Measurements from ENCODE around the gene DENND4C. TPM values are rescaled to one million over a fixed set of nuclear protein-coding genes. Genes with fewer than 3 reads are reported as not detected.
"Not testable (repeated sequence)": the region's sequence is repeated elsewhere in the genome, so short reads cannot be mapped to it uniquely, and the experiment has no call there.

DENND4C gene
- total RNA-seq, 2 donors from 2014 or later = 54.9 to 58.3 TPM

DNA sequence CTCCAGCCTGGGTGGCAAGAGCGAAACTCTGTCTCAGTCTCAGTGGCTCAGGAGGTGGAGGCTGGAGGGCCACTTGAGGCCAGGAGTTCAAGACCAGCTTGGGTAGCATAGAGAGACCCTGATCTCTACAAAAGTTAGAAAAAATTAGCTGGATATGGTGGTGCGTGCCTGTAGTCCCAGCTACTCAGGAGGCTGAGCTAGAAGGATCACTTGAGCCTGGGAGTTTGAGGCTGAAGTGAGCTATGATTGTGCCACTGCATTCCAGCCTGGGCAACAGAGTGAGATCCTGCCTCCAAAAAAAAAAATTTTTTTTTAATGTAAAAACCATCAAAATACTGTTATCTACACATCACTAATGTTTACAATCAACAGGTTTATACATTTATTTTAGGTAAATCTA lies 24.6 kb downstream of the DENND4C start:
- intact Hi-C loops (cut with DNase I) = no loop called here
- DNase-seq (ENCODE audit: low spot score) = no peak

DNA sequence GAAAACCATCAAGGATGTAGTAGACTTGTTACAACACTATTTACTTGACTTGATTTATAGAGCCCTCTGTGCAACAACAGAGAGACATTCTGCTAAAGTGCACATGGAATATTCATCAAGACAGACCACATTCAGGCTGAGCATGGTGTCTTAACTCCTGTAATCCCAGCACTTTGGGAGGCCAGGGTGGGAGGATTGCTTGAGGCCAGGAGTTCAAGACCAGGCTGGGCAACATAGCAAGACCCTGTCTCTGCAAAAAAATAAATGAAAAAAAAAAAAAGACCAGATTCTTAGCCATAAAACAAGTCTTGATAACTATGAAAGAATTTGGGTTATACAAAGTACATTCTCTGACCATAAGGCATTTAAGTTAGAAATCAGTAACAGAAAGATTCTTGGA lies 25.3 kb downstream of the DENND4C start:
- intact Hi-C loops (cut with DNase I) = no loop called here
- DNase-seq (ENCODE audit: low spot score) = no peak

DNA sequence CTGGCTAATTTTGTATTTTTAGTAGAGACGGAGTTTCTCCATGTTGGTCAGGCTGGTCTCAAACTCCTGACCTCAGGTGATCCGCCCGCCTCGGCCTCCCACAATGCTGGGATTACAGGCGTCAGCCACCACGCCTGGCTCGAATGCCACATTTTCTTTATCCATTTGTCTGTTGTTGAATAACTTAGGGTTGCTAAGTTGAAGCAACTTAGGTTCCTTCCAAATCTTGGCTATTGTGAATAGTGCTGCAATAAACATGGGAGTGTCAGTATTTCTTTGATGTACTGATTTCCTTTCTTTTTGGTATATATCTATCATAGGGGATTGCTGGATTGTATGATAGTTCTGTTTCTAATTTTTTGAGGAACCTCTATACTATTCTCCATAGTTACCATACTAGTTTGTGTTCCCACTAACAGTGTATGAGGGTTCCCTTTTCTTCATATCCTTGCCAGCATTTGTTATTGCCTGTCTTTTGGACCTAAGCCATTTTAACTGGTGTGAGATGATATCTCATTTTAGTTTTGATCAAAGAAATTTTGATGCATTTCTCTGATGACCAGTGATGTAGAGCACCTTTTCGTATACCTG lies 29.3 kb downstream of the DENND4C start:
- intact Hi-C loops (cut with DNase I); DNase-seq (ENCODE audit: low spot score): not testable (repeated sequence)

DNA sequence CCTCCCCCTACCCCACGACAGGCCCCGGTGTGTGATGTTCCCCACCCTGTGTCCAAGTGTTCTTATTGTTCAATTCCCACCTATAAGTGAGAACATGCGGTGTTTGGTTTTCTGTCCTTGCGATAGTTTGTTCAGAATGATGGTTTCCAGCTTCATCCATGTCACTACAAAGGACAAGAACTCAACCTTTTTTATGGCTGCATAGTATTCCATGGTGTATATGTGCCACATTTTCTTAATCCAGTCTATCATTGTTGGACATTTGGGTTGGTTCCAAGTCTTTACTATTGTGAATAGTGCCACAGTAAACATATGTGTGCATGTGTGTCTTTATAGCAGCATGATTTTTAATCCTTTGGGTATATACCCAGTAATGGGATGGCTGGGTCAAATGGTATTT lies 35.1 kb downstream of the DENND4C start:
- DNase-seq (ENCODE audit: low spot score); intact Hi-C loops (cut with DNase I): not testable (repeated sequence)

DNA sequence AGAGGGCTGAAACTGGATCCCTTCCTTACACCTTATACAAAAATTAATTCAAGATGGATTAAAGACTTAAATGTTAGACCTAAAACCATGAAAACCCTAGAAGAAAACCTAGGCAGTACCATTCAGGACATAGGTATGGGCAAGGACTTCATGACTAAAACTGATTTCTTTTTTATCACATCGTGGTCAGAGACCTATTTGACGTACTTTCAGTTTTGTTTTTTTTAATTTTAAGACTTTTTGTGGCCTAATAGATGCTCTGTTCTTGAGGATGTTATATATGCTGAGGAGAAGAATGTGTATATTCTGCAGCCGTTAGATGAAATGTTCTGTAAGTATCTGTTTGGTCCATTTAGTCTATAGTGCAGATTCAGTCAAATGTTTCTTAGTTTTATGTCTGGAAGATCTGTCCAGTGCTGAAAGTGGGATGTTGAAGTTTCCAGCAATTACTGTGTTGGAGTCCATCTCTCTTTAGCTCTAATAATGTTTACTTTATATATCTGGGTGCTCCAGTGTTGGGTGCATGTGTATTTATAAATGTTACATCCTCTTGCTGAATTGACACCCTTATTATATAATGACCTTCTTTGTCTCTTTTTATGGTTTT lies 36.4 kb downstream of the DENND4C start:
- DNase-seq (ENCODE audit: low spot score); intact Hi-C loops (cut with DNase I): not testable (repeated sequence)

DNA sequence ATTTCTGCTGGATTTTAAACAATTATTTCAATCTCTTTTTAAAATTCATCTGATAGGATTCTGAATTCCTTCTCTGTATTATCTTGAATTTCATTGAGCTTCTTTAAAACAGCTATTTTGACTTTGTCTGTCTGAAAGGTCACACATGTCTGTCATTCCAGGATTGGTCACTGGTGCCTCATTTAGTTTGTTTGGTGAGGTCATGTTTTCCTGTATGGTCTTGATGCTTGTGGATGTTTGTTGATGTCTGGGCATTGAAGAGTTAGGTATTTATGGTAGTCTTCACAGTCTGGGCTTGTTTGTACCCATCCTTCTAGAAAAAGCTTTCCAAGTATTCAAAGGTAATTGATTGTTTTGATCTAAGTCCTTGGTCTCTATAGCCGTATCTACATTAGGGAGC lies 39.1 kb downstream of the DENND4C start:
- intact Hi-C loops (cut with DNase I) = no loop called here
- no peak for DNase-seq (ENCODE audit: low spot score)

DNA sequence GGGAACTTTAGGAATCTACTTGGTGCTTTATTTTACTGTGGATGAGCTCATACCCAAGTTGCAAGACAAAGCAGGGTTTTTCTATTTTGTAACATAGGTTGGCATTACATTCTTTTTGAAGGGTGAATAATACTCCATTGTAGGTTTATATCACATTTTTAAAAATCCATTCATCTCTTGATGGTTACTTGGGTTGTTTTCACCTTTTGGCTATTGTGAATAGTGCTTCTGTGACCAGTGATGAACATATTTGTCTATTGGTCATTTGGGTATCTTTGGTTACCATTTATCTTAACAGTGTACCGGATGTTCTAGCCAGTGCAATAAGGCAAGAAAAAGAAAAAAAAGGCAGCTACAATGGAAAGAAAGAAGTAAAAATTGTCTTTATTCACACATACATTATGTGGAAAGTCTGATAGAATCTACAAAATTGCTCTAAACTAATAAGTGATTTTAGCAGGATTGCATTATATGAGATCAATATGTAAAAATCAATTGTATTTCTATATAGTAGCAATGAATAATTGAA lies 40.0 kb downstream of the DENND4C start:
- DNase-seq (ENCODE audit: low spot score) = no peak
- intact Hi-C loops (cut with DNase I) = no loop called here

DNA sequence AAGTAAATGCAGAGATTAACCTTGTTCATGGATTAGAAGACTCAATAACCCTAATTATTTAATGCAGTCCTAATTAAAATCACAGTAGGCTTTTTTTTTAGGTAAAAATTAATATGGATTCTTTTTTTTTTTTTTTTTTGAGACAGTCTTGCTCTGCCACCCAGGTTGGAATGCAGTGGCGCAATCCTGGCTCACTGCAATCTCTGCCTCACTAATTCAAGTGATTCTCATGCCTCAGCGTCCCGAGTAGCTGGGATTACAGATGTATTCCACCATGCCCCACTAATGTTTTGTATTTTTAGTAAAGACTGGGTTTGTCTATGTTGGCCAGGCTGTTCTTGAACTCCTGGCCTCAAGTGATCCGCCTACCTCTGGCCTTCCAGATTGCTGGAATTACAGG lies 40.6 kb downstream of the DENND4C start:
- intact Hi-C loops (cut with DNase I) = no loop called here
- DNase-seq (ENCODE audit: low spot score) = no peak

DNA sequence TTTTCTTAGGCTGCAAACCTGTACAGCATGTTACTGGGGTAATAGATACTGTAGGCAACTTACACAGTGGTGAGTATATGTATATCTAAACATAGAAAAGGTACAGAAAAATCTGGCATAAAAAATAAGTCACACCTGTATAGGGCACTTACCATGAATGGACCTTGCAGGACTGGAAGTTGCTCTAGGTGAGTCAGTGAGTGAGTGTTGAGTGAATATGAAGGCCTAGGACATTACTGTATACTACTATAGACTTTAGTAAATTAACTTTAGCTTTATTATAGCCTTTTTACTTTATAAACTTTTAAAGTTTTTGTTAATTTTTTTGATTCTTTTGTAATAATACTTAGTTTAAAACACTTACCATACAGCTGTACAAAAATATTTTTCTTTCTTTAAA lies 51.3 kb downstream of the DENND4C start:
- DNase-seq (ENCODE audit: low spot score) = no peak
- intact Hi-C loops (cut with DNase I) = no loop called here

DNA sequence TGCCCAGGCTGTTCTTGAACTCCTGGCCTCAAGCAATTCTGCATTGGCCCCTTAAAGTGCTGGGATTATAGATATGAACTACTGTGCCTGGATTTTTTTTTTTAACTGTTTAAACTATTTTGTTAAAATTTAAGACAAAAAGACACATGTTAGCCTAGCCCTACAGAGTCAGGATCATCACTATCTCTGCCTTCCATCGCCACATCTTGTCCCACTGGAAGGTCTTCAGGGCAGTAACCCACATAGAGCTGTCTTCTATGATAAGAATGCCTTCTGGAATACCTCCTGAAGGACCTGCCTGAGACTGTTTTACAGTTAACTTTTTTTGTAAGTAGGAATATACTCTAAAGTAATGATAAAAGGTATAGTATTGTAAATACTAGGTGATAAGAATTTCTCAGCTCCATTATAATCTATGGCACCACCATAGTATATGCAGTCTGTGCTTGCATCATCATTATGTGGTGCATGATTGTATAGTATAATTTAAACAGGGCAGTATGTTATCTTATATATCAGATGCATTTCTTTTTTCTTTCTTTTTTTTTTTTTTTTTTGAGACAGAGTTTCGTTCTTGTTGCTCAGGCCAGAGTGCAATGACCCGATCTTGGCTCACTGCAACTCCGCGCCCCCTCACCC lies 52.7 kb downstream of the DENND4C start:
- DNase-seq (ENCODE audit: low spot score) = no peak
- intact Hi-C loops (cut with DNase I) = no loop called here

DNA sequence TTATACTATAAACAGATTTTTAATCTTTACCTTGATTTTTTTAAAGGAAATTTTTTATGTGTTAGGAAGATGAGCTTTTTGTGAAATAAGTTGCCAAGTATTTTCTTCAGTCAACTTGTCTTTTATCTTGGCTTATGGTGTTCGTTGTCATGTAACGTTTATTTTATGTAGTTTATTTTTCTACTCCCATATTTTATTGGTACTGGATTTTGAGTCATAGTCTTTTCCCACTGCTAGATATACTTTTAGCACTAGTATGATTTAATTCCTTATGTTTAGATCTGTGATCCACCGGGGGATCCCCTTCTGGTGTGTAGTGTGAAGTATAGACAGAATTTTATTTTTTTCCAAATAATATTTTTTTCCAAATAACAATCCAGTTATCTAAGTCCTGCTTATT lies 54.2 kb downstream of the DENND4C start:
- no peak for DNase-seq (ENCODE audit: low spot score)
- intact Hi-C loops (cut with DNase I) = no loop called here

DNA sequence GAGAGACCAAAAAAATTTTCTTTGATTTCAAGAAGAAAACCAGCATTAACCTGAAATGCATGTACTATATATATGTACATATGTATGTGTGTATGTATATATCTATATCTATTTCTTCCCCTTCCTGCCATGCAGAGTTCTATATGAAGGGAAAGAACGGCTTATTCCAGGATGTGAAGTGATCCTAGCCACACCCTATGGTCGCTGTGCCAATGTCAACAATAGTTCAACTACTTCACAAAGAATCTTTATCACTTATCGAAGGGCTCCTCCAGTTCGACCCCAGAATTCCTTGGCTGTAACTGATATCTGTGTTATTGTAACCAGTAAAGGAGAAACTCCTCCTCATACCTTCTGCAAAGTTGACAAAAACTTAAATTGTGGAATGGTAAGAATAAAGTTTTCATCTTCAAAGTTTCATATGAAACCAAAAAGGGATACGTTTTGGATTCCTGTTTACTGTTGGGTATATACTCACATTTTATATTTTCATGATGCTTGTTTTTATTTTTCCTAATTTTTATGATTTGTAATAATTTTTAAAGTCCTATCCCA lies 56.2 kb downstream of the DENND4C start:
- no peak for DNase-seq (ENCODE audit: low spot score)
- intact Hi-C loops (cut with DNase I) = no loop called here

DNA sequence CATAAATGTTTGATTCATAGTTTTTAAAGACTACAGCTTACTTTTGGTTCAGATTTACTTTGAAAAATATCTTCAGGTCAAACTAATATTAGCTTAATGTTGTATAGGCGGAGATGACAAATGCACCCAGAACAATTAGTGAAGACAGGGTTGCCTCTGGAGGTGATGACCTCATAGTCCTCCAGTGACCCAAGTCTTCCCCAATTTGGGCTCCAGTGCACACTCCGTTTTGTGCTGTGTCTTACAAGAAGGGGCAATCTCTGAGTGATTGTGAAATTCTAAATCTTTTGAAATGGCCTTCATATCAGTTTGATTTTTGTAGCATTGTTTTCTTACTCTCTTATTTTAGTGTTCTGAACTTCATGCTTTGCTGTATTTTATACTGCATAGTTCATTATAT lies 57.6 kb downstream of the DENND4C start:
- intact Hi-C loops (cut with DNase I) = no loop called here
- DNase-seq (ENCODE audit: low spot score) = no peak

DNA sequence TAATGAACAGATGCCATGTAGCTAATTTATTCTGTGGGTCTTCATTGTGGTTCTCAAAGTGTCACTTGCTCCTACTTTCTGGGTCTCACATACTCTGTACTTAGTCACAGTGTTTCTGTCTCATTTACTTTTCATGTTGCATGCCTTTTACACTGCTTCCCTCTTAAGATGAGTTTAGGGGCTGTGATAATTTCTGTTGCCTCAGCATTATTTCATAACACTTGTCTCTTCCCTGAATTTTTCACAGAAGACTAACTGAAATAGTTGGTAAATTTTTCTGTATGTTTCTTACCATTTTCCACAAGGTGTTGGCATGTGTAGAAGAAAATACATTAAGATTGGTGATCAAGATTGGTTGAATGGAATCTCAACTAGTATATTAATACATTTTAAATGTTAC lies 59.6 kb downstream of the DENND4C start:
- DNase-seq (ENCODE audit: low spot score) = no peak
- intact Hi-C loops (cut with DNase I) = no loop called here

DNA sequence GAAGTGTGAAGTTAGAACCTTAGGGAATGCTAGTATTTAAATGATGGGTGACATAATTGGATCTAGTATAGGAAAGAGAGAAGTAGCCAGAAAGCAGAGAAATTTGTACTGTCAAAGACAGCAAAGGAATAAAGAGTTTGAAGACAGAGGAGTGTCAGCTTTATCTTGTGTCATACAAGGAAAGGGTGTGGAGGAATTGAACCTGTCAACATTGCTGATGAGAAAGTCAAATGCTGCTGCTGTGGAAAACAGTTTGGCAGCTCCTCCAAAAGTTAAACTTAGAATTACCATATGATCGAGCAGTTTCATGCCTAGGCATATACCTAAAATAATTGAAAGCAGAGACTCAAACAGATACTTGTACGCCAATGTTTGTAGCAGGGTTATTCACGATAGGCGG lies 63.7 kb downstream of the DENND4C start:
- intact Hi-C loops (cut with DNase I) = no loop called here
- no peak for DNase-seq (ENCODE audit: low spot score)

DNA sequence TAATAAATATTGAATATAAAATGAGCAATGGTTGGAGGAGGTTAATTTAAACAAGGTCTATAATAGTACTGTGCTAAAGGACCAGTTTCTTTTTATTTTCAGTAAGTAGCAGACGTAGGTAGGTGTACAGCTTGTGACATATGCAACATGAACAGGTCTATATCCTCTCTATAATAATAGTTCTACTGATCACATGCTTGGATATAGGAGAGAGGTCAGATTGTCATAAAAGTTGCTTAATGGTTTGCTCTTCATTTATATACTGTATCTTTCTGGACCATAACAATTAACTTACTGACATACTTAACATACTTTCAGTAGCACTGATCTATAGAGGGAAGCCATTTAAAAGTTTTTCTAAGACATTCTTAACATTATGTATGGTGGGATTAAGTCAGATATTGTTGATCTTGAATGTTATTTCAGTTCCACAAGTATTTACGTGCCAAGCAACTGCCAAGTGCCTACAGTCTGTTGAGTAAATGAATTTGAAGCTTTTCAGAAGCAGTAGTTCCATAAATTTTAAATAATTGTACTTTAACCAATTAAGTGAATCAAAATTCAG lies 68.0 kb downstream of the DENND4C start:
- DNase-seq (ENCODE audit: low spot score) = no peak
- intact Hi-C loops (cut with DNase I) = no loop called here

DNA sequence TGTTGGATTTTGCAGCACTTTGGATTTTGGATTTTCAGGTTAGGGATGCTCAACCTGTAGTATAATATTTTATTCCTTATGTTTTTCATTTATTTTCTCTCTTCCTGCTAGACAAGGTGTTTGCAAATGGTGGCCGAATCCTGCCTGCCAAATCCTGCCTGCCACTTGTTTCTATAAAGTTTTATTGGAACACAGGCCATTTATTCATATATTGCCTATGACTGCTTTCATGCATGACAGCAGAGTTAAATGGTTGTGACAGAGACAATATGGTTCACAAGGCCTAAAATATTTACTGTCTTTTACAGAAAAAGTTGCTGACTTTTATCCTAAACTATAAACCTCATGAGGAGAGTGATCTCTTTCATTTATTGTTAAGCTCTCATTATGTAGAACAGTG lies 72.7 kb downstream of the DENND4C start:
- DNase-seq (ENCODE audit: low spot score) = no peak
- intact Hi-C loops (cut with DNase I) = no loop called here

DNA sequence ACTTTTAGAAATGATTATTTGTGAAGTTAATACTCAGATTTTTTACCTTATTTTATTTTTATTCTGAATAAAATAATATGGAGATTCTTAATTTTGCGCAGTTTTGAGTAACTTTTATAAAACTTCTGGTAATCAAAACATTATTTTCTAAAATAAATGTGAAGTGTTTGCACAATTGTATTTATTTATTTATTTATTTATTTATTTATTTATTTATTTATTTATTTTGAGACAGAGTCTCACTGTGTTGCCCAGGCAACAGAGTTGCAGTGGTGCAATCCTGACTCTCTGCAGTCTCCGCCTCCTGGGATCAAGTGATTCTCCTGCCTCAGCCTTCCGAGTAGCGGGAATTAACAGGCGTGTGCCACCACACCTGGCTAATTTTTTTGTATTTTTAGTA lies 76.1 kb downstream of the DENND4C start:
- DNase-seq (ENCODE audit: low spot score) = no peak
- intact Hi-C loops (cut with DNase I) = no loop called here

DNA sequence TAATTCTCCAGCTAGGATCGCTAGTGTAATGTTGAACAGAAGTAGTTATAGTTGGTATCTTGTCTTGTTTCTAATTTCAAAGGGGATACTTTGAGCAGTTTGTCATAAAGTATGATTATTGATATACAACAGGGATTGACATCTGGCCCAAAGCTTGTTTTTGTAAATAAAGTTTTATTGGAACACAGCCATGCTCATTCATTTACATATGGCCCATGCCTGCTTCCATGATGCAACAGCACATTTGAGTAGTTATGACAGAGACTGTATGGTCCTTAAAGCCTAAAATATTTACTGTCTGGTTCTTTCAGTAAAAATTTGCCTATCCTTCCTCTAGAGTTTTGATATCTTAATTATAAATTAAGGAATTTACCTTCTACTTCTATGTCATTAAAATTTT lies 79.8 kb downstream of the DENND4C start:
- DNase-seq (ENCODE audit: low spot score) = no peak
- intact Hi-C loops (cut with DNase I) = no loop called here

DNA sequence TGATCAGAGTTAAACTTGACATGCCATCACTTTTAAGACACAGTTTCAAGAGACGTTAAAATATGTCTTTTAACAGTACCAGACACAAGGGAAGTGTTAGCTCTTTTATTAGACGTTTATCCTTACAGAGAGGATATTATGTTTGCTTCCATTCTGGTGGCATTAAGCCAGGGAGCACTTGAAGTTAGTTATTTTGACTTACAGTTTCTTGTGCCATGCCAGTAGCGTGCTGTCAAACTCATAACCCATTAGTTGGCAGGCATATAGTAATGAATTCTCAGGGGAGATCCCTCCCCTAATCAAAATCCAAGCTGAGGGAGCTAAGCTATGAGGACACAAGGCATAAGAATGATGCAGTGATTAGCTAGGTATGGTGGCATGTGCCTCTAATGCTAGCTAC lies 83.1 kb downstream of the DENND4C start:
- no peak for DNase-seq (ENCODE audit: low spot score)
- intact Hi-C loops (cut with DNase I) = no loop called here

Measured in posterior vena cava (tissue), 2 donors.